Erythroblast (primary cell): ENCODE data around the gene FRMD4A.
"Not testable (repeated sequence)": the region's sequence is repeated elsewhere in the genome, so short reads cannot be mapped to it uniquely, and the experiment has no call there.

ENCODE experiments used
- DNase-seq, 2 experiments: peaks; one replicate each; lab custom pipeline; 2025; lab: John Stamatoyannopoulos, UW
- GATA1 ChIP-seq: IDR thresholded peaks from 2 replicates; pipeline ENCODE4 v1.6.1; 2011; ENCODE audit warnings: low read depth, mild to moderate bottlenecking, control low read depth, low read length, moderate library complexity
- POLR2A ChIP-seq: IDR thresholded peaks from 2 replicates; pipeline ENCODE4 v1.6.1; 2011; ENCODE audit warnings: mild to moderate bottlenecking, low read length

FRMD4A gene

GRCh38 chr10:14162629-14163344 lies 167.9 kb downstream of the FRMD4A start:
- TF ChIP-seq POLR2A (no peak), GATA1 (no peak)
- DNase-seq = no peak

DNA sequence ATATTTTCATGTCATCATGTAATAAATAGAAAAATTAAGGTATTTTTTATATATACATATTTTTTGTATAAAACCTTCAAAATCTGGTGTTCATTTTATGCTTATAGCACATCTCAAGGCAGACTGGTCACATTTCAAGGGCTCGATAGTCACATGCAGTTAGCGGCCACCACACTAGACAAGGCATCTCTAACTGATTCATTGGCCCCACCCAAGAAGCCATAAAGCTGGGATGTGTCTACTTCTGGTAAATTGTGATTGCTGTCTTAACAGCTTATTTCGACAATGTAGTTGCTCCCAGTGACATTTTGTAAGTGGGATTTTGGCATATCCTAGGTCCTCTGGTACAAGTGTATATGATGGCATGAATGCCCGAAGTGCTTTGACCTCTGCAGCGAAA lies 168.7 kb downstream of the FRMD4A start:
- no peak for DNase-seq
- TF ChIP-seq POLR2A = no peak
- TF ChIP-seq GATA1 = no peak

DNA sequence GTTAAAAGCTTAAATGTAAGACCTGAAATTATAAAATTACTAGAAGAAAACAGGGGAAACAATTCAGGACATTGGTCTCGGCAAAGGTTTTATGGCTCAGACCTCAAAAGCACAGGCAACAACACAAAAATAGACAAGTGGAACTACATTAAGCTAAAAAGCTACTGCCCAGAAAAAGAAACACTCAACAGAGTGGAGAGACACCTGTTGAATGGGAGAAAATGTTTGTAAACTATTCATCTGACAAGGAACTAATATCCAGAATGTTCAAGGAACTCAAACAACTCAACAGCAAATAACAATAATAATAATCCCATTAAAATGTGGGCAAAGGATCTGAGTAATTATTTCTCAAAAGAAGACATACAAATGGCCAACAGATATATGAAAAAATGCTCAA lies 170.4 kb downstream of the FRMD4A start:
- no peak for TF ChIP-seq GATA1
- TF ChIP-seq POLR2A = no peak
- no peak for DNase-seq

DNA sequence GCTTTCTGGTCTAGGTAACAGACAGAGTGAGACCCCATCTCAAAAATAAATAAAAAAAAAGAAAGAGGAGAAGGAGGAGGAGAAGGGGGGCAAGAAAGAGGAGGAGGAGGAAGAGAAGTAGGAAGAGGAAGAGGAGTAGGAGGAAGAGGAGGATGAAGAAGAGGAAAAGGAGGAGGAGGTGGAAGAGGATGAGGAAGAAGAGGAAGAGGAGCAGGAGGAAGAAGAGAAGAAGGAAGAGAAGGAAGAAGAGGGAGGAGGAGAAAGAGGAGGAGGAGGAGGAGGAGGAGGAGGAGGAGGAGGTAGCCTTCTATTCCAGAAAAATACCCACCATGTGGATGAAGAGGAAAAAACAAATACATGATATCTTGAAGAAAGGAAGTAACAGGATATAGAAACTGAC lies 172.1 kb downstream of the FRMD4A start:
- no peak for DNase-seq
- no peak for TF ChIP-seq GATA1
- no peak for TF ChIP-seq POLR2A

- TF ChIP-seq POLR2A (no peak), GATA1 (no peak)
- no peak for DNase-seq
Observed at GRCh38 chr10:14156104-14156503, 174.6 kb downstream of the FRMD4A start.

GRCh38 chr10:14153570-14154055 lies 177.1 kb downstream of the FRMD4A start:
- peak; percentile 11 to 22 for DNase-seq
- TF ChIP-seq POLR2A (no peak), GATA1 (no peak)

DNA sequence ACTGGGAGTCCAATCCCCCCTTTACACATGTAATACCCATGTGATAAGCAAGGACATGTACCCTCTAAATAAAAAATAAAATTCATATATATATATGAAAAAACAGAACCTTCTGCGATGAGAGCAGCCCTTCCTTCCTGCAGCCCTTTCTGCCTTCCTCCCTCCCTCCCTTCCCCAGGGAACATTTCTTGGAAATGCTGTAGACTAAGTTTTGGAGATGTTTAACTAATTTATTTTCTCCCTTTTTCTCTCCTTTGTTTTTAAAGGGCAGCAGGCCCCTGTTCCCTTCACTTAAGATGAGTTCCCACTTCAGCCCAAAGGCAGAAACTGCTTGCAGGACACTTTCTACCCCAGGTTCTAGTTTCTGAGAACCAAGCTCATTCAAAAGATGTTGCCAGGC lies 179.2 kb downstream of the FRMD4A start:
- DNase-seq = no peak
- TF ChIP-seq GATA1 (no peak), POLR2A (no peak)

DNA sequence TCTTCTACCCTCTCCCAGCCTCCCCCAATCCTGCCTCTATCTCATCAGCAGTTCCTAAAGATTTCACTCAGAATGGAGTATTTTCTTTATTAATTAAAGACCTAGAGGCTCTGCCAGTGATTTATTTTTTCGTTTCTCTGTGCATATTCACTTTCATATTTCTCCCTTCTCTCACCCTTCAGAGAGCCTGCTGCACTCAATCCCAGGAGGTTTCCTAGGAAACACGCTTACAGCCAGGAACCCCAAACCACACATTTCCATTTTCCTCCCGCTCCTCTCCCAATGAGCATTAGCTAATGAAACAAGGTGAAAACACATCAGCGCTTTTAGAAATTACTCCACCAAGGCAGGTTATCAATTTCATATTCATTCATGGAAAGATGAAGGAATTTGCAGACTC lies 180.2 kb downstream of the FRMD4A start:
- DNase-seq = no peak
- TF ChIP-seq GATA1 = no peak
- no peak for TF ChIP-seq POLR2A

- TF ChIP-seq POLR2A (no peak), GATA1 (no peak)
- no peak for DNase-seq
Observed at GRCh38 chr10:14146501-14146900, 184.2 kb downstream of the FRMD4A start.

DNA sequence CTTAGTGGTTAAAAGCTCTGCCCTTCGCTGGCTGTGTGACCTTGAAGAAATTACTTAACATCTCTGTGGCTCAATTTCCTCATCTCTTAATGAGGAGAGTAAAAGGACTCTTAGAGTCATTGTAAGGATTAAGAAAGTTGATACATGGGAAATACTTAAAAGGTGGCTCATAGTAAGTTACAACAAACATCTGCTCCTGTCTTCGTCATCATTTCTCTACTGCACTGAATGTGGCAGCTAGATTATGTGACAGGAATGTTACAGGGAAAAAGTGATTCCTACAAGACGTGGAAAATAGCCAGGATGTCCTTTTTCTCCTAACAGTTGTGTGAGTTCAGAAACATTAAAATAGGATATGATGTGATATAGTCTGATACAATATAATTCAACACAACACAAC lies 184.7 kb downstream of the FRMD4A start:
- no peak for DNase-seq
- TF ChIP-seq GATA1 (no peak), POLR2A (no peak)

GRCh38 chr10:14144451-14144850 lies 186.3 kb downstream of the FRMD4A start:
- no peak for TF ChIP-seq GATA1
- no peak for TF ChIP-seq POLR2A
- DNase-seq = no peak

DNA sequence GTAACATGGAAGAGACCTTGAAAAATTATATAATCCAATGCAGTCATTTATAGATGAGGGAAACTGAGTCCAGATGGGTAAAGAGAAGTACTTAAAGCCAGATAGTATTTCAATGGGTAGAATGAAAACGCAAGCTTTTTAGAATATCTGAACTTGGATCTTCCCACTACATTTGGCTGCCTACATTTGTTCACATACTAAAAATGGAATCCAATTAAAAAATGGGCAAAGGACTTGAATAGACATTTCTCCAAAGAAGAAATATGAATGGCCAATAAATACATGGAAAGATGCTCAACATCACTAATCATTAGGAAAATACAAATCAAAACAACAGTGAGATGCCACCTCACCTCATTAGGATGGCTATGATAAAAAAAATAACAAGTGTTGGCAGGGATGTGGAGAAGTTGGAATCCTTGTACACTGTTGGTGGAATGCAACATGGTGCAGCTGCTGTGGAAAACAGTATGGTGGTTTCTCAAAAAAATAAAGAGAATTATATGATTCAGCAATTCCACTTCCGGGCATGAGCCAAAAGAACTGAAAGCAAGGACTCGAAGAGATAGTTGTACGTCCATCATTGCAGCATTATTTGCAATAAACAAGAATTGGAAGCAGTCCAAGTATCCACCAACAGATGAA lies 188.0 kb downstream of the FRMD4A start:
- TF ChIP-seq GATA1 (no peak), POLR2A (no peak)
- DNase-seq = no peak

GRCh38 chr10:14141283-14141682 lies 189.4 kb downstream of the FRMD4A start:
- no peak for TF ChIP-seq POLR2A
- no peak for TF ChIP-seq GATA1
- no peak for DNase-seq

DNA sequence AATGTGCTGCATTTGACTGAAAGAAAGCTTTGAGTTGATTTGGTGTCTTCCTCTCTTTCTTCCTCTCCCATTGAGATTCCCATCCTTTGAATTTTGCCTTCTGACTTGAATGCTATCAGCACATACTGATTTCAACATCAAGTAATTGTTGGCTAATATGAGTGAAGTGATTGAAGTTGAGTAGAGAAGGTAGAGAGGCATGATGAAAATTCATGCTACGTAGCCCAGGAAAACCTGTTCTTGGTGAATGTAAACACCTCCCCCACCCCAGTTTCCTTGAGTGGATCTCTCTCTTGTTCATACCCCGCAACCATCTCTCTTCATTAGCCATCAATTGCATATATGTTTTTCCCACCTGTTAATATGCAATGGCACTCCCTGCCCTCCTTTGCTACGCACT lies 193.3 kb downstream of the FRMD4A start:
- TF ChIP-seq GATA1 = no peak

DNA sequence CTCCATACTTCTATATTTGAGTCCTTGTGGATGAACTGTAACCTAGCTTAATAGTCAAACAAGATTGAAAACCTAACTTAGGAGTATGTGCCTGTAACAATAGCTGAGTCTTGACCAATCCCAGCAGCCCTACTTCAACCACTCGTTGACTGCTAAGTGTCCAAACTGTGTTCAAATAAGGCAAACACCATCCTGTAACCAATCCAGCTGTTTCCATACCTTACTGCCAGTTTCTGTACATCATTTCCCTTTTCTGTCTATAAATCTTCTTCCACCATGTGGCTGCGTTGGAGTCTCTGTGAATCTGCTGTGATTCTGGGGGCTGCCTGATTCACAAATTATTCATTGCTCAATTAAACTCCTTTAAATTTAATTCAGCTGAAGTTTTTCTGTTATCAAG lies 195.5 kb downstream of the FRMD4A start:
- not testable (repeated sequence) for DNase-seq

More for the DNA sequence above, 193.3 kb downstream of the FRMD4A start:
- no peak for DNase-seq
